ENCODE measurements around the gene HSD17B3. TPM values are rescaled to one million over a fixed set of nuclear protein-coding genes. Genes with fewer than 3 reads are reported as not detected.

Gene HSD17B3
- total and polyA plus RNA-seq, 5 donors from 2014 or later, result 1.5 TPM; not detected in 4

DNA sequence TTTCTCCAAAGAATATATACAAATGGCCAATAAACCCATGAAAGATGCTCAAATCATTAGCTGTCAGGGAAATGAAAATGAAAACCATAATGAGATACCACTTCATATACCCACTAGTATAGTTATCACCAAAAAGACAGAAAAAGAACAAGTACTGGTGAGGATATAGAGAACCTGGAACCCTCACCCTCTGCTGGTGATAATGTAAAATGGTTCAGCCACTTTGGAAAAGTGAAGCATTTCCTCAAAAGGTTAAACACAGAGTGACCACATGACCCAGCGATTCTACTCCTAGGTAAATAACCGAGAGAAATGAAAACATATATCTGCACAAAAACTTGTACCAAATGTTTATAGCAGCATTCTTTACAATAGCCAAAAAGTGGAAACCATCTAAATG, 72.0 kb downstream of the HSD17B3 start:
- H3K4me3 Mint-ChIP-seq, result no peak overlapping the region
- Histone ChIP-seq H3K36me3 (ENCODE audit: control insufficient read depth, insufficient read depth, low read length) (no peaks in the 10 kb centered on the region), H3K4me3 (ENCODE audit: low read depth, low read length) (no peak overlapping the region), H3K9me3 (ENCODE audit: control insufficient read depth in 2 of 2, low read length in 2 of 2) (no peaks in the 10 kb centered on the region), H3K4me1 (ENCODE audit: control insufficient read depth, insufficient read depth, low read length, poor library complexity, severe bottlenecking) (no peaks in the 10 kb centered on the region), H3K27ac (ENCODE audit: insufficient read depth, low read length, poor library complexity, severe bottlenecking) (no peak overlapping the region), H3K27me3 (ENCODE audit: control insufficient read depth, insufficient read depth, low read length) (no peaks in the 10 kb centered on the region)
- DNase-seq (no peak), ATAC-seq (ENCODE audit: low read depth in 2 of 2) (no peak)
- peaks cover 0 to 5% (median 0%) of the 10 kb centered on the region in 7 donors for H3K9me3 Mint-ChIP-seq
- peaks cover 40% of the 10 kb centered on the region for H3K27me3 Mint-ChIP-seq
- no peaks in the 10 kb centered on the region for H3K36me3 Mint-ChIP-seq
- no peak overlapping the region for H3K27ac Mint-ChIP-seq
- peaks cover 0 to 4% (median 0%) of the 10 kb centered on the region in 4 donors for H3K4me1 Mint-ChIP-seq

DNA sequence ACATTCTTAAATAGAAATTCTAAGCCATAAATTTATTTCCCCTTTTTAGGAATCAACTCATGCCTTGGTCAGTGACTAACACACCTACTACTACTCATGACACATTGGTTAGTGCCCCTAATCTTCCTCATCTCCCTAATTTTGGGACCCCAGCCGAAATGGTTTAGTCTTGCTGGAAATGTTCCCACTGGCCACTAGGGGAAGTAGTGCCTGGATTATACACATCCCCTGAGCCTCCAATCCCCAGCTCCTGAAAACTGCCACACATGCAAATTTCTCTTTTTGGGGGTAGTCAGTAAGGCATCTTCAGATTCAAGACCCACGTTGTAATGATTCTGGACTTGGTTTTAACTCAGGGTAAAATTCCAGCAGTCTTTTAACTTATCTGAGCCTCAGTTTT, 79.8 kb downstream of the HSD17B3 start:
- no peak overlapping the region for H3K27ac ChIP-seq (ENCODE audit: insufficient read depth, low read length, poor library complexity, severe bottlenecking)
- no peak overlapping the region for H3K4me3 ChIP-seq (ENCODE audit: low read depth, low read length)
- ATAC-seq (ENCODE audit: low read depth in 2 of 2), result no peak
- peaks cover 6 to 8% of the 10 kb centered on the region in 2 experiments for H3K9me3 ChIP-seq (ENCODE audit: control insufficient read depth in 2 of 2, low read length in 2 of 2)
- H3K9me3 Mint-ChIP-seq, result peaks cover 2 to 11% (median 8%) of the 10 kb centered on the region in 7 donors
- peaks cover 0 to 10% (median 5%) of the 10 kb centered on the region in 4 donors for H3K4me1 Mint-ChIP-seq
- peaks cover 4% of the 10 kb centered on the region for H3K36me3 Mint-ChIP-seq
- peaks cover 54% of the 10 kb centered on the region for H3K27me3 Mint-ChIP-seq
- no peak overlapping the region for H3K27ac Mint-ChIP-seq
- H3K4me1 ChIP-seq (ENCODE audit: control insufficient read depth, insufficient read depth, low read length, poor library complexity, severe bottlenecking), result peaks cover 16% of the 10 kb centered on the region
- peaks cover 6% of the 10 kb centered on the region for H3K27me3 ChIP-seq (ENCODE audit: control insufficient read depth, insufficient read depth, low read length)
- no peaks in the 10 kb centered on the region for H3K36me3 ChIP-seq (ENCODE audit: control insufficient read depth, insufficient read depth, low read length)
- H3K4me3 Mint-ChIP-seq, result no peak overlapping the region
- no peak for DNase-seq

GRCh38 chr9:96219900-96220257, 82.1 kb downstream of the HSD17B3 start:
- H3K36me3 ChIP-seq (ENCODE audit: control insufficient read depth, insufficient read depth, low read length), result no peaks in the 10 kb centered on the region
- DNase-seq (no peak), ATAC-seq (ENCODE audit: low read depth in 2 of 2) (no peak)
- peaks cover 16% of the 10 kb centered on the region for H3K4me1 ChIP-seq (ENCODE audit: control insufficient read depth, insufficient read depth, low read length, poor library complexity, severe bottlenecking)
- Mint-ChIP-seq H3K36me3 (peaks cover 4% of the 10 kb centered on the region), H3K27ac (no peak overlapping the region), H3K4me1 (peaks cover 0 to 10% (median 5%) of the 10 kb centered on the region in 4 donors), H3K27me3 (peaks cover 50% of the 10 kb centered on the region), H3K9me3 (peaks cover 3 to 11% (median 6%) of the 10 kb centered on the region in 7 donors), H3K4me3 (peak overlapping the region in 1 of 4 donors; percentile 54)
- H3K27me3 ChIP-seq (ENCODE audit: control insufficient read depth, insufficient read depth, low read length), result peaks cover 6% of the 10 kb centered on the region
- peaks cover 6 to 8% of the 10 kb centered on the region in 2 experiments for H3K9me3 ChIP-seq (ENCODE audit: control insufficient read depth in 2 of 2, low read length in 2 of 2)
- no peak overlapping the region for H3K4me3 ChIP-seq (ENCODE audit: low read depth, low read length)
- no peak overlapping the region for H3K27ac ChIP-seq (ENCODE audit: insufficient read depth, low read length, poor library complexity, severe bottlenecking)

DNA sequence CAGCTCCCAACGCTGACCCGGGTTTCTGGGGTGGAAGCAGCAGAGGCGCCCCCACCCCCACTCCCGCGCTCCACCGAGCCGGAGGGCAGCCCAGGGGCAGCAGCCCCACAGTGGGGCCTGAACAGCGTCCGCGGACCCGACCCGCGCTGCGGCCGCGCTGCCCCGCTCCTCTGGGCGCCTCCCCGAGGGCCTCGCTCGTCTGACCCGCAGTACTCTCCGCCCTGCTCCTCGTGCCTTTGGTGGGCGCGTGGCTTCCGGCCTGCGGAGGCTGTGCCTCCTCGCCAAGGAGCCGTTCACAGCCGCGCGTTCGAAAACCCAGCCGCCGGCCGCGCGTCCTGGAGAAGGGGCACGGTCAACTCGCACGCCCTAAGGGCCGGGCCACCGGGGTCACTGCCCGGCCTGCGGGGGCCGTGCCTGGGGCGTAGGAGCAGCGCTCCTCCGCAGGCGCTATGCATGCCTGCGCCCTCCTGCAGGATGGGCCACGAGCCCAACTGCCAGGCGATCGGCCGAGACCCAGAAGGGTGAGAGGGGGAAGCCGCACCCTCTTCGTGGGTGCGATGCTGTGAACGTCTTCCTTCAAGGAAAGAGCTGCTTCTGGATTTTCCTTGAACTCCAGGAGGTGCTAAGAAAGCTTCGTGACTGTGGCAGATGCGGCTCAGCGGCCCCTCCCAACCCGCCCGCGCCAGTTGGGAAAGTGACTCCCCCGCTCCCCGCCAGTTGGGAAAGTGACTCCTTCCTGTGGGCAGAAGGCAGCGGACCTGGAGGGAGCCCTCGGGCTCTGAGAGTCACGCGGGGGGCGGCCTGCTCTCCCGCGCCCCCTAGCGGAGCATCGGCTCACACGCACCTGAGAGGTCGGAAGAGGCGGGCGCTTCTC, 82.7 kb downstream of the HSD17B3 start:
- Mint-ChIP-seq H3K4me1 (peaks cover 0 to 10% (median 5%) of the 10 kb centered on the region in 4 donors), H3K4me3 (peak overlapping the region in 1 of 4 donors; percentile 36), H3K9me3 (peaks cover 3 to 8% (median 5%) of the 10 kb centered on the region in 7 donors), H3K27me3 (peaks cover 44% of the 10 kb centered on the region), H3K27ac (no peak overlapping the region), H3K36me3 (peaks cover 4% of the 10 kb centered on the region)
- no peak overlapping the region for H3K27ac ChIP-seq (ENCODE audit: insufficient read depth, low read length, poor library complexity, severe bottlenecking)
- no peaks in the 10 kb centered on the region for H3K36me3 ChIP-seq (ENCODE audit: control insufficient read depth, insufficient read depth, low read length)
- H3K27me3 ChIP-seq (ENCODE audit: control insufficient read depth, insufficient read depth, low read length), result peaks cover 4% of the 10 kb centered on the region
- DNase-seq (peak in 1 of 3 donors; percentile 19), ATAC-seq (ENCODE audit: low read depth in 2 of 2) (peak in 1 of 2 donors; percentile 32)
- peaks cover 3 to 5% of the 10 kb centered on the region in 2 experiments for H3K9me3 ChIP-seq (ENCODE audit: control insufficient read depth in 2 of 2, low read length in 2 of 2)
- peaks cover 16% of the 10 kb centered on the region for H3K4me1 ChIP-seq (ENCODE audit: control insufficient read depth, insufficient read depth, low read length, poor library complexity, severe bottlenecking)
- H3K4me3 ChIP-seq (ENCODE audit: low read depth, low read length), result no peak overlapping the region

DNA sequence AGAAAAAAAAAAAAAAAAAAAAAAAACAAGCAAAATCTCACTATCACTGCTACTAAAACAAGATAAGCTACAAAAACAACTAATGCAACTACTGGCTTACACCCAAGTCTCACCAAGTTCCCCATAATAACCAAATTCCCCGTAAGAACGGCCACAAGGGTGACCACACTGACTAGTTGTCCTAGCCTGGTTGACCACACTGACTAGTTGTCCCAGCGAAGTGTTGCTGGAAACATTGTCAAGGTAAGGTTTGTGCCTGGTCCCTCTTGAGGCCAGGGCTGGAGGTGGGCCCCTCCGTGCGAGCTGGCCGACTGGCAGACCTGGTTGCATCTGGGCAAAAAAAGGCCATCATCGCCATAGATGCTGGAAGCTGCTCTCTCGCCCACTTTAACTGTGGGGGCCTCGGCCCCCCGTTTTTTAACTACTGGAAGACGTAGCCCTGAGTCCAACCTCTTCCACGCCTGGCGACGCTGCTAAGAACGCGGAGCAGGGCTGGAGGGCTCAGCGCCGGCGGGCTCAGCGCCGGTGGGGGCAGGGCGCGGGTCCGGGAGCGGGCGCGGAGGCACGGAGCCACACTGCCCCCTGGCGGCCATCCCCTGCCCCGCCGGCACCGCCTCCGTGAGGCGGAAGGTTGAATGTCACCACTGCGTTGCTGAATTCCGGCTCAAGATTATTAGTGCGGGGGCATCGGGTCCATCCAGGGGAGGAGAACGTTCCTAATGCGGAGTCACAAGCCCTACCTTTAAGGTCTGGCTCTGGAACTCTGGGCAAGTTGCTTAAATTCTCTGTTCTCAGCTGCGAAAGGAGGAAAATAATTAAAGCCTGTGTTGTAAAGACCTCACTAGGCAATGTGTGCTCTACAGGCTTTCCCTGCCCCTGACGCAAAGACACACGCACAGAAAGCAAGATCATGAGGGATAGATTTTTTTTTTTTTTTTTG, 84.0 kb downstream of the HSD17B3 start:
- H3K27ac ChIP-seq (ENCODE audit: insufficient read depth, low read length, poor library complexity, severe bottlenecking), result no peak overlapping the region
- Mint-ChIP-seq H3K27me3 (peaks cover 32% of the 10 kb centered on the region), H3K36me3 (no peaks in the 10 kb centered on the region), H3K4me1 (peaks cover 0 to 10% (median 5%) of the 10 kb centered on the region in 4 donors), H3K27ac (peak overlapping the region in 1 of 3 donors; percentile 10), H3K4me3 (peak overlapping the region; percentile 0 to 85 (median 42)), H3K9me3 (peaks cover 0 to 2% (median 0%) of the 10 kb centered on the region in 7 donors)
- H3K4me3 ChIP-seq (ENCODE audit: low read depth, low read length), result no peak overlapping the region
- H3K36me3 ChIP-seq (ENCODE audit: control insufficient read depth, insufficient read depth, low read length), result no peaks in the 10 kb centered on the region
- peaks cover 16% of the 10 kb centered on the region for H3K4me1 ChIP-seq (ENCODE audit: control insufficient read depth, insufficient read depth, low read length, poor library complexity, severe bottlenecking)
- ATAC-seq (ENCODE audit: low read depth in 2 of 2) (peak; percentile 80 to 86), DNase-seq (peak; percentile 38 to 70 (median 57))
- H3K27me3 ChIP-seq (ENCODE audit: control insufficient read depth, insufficient read depth, low read length), result peaks cover 2% of the 10 kb centered on the region
- H3K9me3 ChIP-seq (ENCODE audit: control insufficient read depth in 2 of 2, low read length in 2 of 2), result no peaks in the 10 kb centered on the region

DNA sequence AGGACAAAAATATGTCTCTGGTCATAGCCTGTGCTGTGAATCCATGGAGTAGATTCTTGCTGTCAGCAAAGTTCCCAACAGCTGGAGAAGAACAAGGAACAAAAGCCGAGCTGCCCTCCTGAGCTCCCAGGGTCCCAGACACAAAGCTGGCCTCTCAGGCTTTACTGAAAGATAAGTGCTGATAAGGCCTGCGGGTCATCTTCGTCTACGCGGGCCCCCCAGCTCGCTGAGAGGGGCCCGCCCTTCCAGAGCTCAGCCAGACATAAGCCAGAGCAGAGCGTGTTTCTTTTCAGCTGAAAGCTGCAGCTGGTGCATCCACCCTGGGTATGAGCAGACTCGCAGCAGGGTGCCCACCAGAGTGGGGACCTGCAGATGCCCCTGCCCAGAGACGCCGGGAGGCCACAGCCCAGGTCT, 84.7 kb downstream of the HSD17B3 start:
- H3K27me3 Mint-ChIP-seq, result peaks cover 31% of the 10 kb centered on the region
- no peak for ATAC-seq (ENCODE audit: low read depth in 2 of 2)
- no peaks in the 10 kb centered on the region for H3K36me3 ChIP-seq (ENCODE audit: control insufficient read depth, insufficient read depth, low read length)
- peaks cover 2% of the 10 kb centered on the region for H3K27me3 ChIP-seq (ENCODE audit: control insufficient read depth, insufficient read depth, low read length)
- H3K9me3 ChIP-seq (ENCODE audit: control insufficient read depth in 2 of 2, low read length in 2 of 2), result no peaks in the 10 kb centered on the region
- H3K4me1 ChIP-seq (ENCODE audit: control insufficient read depth, insufficient read depth, low read length, poor library complexity, severe bottlenecking), result peaks cover 16% of the 10 kb centered on the region
- H3K36me3 Mint-ChIP-seq, result no peaks in the 10 kb centered on the region
- H3K4me3 ChIP-seq (ENCODE audit: low read depth, low read length), result no peak overlapping the region
- no peak overlapping the region for H3K27ac Mint-ChIP-seq
- peaks cover 0 to 2% (median 0%) of the 10 kb centered on the region in 7 donors for H3K9me3 Mint-ChIP-seq
- peaks cover 0 to 10% (median 5%) of the 10 kb centered on the region in 4 donors for H3K4me1 Mint-ChIP-seq
- DNase-seq, result no peak
- H3K27ac ChIP-seq (ENCODE audit: insufficient read depth, low read length, poor library complexity, severe bottlenecking), result no peak overlapping the region
- H3K4me3 Mint-ChIP-seq, result peak overlapping the region in 1 of 4 donors; percentile 46

DNA sequence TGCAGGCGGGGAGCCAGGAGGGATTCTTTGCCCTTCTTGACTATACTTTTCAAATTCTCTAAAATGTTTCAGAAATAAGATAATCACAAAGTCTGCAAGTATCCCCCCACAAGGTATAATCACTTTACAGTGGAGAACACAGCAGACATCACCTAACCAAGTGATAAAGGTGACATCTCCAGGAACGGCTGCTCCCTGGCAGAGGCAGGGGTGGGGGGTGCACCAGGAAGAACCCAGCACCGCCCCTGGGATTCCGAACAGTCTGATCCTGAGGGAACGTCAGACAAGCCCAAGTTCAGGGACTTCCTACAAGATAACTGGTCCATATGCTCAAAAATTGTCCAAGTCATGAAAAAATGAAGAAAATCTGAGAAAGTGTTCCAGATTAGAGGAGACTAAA, 85.4 kb downstream of the HSD17B3 start:
- Mint-ChIP-seq H3K4me3 (no peak overlapping the region), H3K36me3 (no peaks in the 10 kb centered on the region), H3K9me3 (peaks cover 0 to 2% (median 0%) of the 10 kb centered on the region in 7 donors), H3K27ac (no peak overlapping the region), H3K4me1 (peaks cover 0 to 10% (median 5%) of the 10 kb centered on the region in 4 donors), H3K27me3 (peaks cover 24% of the 10 kb centered on the region)
- Histone ChIP-seq H3K36me3 (ENCODE audit: control insufficient read depth, insufficient read depth, low read length) (no peaks in the 10 kb centered on the region), H3K27ac (ENCODE audit: insufficient read depth, low read length, poor library complexity, severe bottlenecking) (no peak overlapping the region), H3K4me3 (ENCODE audit: low read depth, low read length) (no peak overlapping the region), H3K27me3 (ENCODE audit: control insufficient read depth, insufficient read depth, low read length) (peaks cover 2% of the 10 kb centered on the region), H3K4me1 (ENCODE audit: control insufficient read depth, insufficient read depth, low read length, poor library complexity, severe bottlenecking) (peaks cover 16% of the 10 kb centered on the region), H3K9me3 (ENCODE audit: control insufficient read depth in 2 of 2, low read length in 2 of 2) (no peaks in the 10 kb centered on the region)
- ATAC-seq (ENCODE audit: low read depth in 2 of 2) (no peak), DNase-seq (no peak)

Data from CD4-positive, CD25-positive, alpha-beta regulatory T cell (primary cell).